ENCODE measurements around the gene RNF214.

The RNF214 gene

DNA sequence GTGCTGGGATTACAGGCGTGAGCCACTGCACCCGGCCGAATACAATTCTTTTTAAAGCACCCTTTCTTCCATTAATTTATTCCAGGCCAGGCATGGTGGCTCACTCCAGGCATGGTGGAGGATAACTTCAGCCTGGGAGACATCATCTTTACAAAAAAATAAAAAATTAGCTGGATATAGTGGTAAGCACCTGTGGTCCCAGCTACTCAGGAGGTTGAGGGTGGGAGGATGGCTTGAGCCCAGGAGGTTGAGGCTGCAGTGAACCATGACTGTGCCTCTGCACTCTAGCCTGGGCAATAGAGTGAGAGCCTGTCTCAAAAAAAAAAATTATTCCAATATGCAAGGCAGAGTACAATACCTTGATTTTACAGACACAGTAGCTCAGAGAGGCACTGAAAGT is 21.9 kb upstream of the RNF214 start:
- TF ChIP-seq, protein P1, sequence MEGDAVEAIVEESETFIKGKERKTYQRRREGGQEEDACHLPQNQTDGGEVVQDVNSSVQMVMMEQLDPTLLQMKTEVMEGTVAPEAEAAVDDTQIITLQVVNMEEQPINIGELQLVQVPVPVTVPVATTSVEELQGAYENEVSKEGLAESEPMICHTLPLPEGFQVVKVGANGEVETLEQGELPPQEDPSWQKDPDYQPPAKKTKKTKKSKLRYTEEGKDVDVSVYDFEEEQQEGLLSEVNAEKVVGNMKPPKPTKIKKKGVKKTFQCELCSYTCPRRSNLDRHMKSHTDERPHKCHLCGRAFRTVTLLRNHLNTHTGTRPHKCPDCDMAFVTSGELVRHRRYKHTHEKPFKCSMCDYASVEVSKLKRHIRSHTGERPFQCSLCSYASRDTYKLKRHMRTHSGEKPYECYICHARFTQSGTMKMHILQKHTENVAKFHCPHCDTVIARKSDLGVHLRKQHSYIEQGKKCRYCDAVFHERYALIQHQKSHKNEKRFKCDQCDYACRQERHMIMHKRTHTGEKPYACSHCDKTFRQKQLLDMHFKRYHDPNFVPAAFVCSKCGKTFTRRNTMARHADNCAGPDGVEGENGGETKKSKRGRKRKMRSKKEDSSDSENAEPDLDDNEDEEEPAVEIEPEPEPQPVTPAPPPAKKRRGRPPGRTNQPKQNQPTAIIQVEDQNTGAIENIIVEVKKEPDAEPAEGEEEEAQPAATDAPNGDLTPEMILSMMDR (conservative IDR thresholded peaks at IDR 0.05; ENCODE audit: low read depth, low read length): no peak
- no peak for DNase-seq (ENCODE audit: low read depth)
- no peak overlapping the region for H3K4me3 ChIP-seq (ENCODE audit: low read length)

DNA sequence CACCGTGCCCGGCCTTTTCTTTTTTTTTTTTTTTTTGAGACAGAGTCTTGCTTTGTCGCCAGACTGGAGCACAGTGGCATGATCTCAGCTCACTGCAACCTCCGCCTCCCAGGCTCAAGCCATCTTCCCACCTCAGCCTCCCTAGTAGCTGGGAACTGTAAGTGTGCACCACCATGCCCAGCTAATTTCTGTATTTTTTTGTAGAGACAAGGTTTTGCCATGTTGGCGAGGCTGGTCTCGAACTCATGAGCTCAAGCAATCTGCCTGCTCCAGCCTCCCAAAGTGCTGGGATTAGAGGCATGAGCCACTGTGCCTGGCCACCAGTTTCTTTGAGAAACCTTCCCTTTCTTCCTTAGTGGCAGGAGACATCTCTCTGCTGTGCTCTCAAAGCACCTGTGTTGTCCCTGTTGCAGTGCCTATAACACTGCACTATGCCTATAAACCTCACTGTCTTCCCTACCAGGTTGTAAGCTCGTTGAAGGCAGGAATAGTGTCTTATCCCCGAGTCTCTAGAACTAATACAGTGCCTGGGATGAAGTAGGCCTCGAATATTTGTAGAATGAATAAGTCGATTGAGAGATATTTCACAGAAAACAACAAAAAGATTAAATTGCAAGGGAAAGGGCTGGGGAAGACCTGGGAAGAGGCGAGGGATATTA is 19.6 kb upstream of the RNF214 start:
- no peak for DNase-seq (ENCODE audit: low read depth)
- H3K4me3 ChIP-seq (ENCODE audit: low read length): no peak overlapping the region
- TF ChIP-seq, protein P1 (conservative IDR thresholded peaks at IDR 0.05; ENCODE audit: low read depth, low read length): no peak

DNA sequence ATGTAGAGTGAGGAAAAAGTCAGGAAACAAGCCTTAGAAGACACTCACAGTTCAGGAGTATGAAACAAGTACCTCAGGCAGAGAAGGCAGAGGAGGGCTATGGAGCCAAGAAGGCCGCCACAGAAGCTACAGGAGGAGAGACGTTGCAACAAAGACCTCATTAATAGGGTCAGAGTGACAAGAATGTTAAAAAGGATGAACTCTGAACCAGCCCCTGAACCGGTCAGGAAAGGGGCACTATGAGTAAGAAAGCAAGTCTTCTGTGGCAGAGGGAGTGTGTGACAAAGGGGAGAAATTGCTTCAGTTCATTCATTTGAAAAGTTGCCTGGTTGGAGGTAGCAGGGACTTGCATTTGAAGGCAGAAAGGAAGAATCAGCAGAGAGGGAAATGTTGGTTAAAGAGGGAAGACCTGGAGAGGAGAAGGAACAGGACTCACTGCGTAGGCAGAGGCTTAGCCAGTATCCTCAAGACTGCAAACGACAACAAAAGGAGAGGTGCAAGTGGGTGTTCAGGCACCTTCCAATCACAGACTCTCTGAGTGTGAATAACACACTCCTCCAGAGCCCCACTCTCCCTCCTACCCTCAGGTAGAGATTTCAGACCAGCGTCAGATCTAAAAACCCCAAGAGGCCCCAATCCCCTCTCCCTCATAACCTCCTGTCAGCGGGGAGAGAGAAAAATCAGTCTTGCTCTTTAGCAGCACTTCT is 17.9 kb upstream of the RNF214 start:
- H3K4me3 ChIP-seq (ENCODE audit: low read length): no peak overlapping the region
- no peak for DNase-seq (ENCODE audit: low read depth)
- TF ChIP-seq, protein P1 (conservative IDR thresholded peaks at IDR 0.05; ENCODE audit: low read depth, low read length): no peak

DNA sequence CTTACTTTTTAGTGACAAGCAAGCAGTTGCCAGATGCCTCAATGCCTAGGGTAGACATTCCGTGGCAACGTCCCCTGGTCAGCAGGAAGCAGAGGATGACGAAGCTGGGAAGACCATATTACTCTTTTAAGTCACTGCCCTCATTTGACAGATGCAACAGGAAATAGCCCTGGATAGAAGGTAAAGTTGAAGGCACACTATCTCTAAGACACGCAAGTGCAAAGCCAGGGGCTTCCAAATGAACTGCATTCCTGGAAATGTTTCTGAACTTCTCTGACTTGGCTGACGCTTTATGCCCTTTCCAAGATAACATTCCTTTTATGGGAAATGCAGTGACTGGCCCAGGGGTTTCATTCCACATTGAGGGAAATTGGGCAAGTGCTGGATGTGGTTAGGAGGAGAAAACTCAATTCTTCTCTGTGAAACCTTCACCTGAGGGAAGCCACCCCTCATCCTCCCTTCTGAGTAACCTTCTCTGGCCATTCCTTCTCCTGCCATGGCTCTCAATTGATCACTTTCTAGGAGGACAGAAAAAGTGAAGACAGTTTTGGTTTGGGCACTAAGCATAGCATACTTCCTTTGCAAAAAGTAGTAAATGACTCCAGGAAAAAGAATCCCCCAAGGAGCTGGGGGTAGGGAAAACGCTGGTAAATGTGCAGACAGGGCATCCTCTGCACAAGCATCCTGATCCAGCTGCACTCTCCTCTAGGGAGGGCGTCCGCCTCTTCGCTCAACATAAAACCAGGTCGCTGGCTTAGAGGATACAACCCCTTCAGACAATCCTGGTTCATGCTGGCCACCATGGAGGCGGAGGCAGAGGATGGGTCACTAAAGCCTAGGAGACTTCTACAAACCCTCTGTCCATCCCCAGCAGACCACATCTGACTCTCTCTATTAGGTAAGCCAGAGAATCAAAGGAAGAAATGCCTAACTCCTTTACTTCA is 15.1 kb upstream of the RNF214 start:
- TF ChIP-seq, protein P1 (conservative IDR thresholded peaks at IDR 0.05; ENCODE audit: low read depth, low read length): no peak
- no peak for DNase-seq (ENCODE audit: low read depth)
- no peak overlapping the region for H3K4me3 ChIP-seq (ENCODE audit: low read length)

DNA sequence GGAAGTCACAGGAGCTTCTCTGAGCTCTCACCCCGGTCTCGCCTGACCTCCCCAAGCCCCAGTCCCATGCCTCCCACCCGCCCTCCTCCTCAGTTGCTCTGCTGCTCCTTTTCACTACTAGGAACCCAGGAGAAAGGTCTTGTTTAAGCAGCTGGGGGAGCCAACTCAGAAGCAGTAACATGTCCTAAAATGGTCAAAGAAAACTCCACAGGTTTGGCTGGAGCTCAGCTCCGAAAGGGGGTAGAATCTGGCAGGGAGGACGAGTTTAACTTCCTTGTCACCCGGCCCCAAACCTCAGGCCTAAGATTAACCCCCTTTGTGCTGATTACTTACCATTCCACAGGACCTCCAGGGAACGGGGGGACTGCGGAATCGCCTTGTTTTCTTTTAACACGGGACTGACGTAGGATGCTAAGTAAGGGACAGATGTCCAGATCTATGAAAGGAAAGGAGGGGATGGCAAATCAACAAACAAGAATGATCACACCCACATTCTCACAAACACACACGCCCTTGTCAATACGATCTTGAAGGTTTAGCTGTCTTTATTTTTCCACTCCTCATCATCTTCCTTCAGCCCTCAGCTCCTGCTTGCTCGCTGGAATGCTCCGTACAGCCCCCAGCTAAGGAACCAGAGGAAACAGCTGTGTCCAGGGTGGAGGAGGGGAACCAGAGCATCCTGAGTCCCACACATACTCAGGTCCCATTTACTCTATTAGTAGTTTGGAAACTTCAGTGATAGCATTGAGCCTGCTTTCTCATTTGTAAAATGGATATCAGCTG is 14.1 kb upstream of the RNF214 start:
- TF ChIP-seq, protein P1 (conservative IDR thresholded peaks at IDR 0.05; ENCODE audit: low read depth, low read length): no peak
- H3K4me3 ChIP-seq (ENCODE audit: low read length): no peak overlapping the region
- no peak for DNase-seq (ENCODE audit: low read depth)

DNA sequence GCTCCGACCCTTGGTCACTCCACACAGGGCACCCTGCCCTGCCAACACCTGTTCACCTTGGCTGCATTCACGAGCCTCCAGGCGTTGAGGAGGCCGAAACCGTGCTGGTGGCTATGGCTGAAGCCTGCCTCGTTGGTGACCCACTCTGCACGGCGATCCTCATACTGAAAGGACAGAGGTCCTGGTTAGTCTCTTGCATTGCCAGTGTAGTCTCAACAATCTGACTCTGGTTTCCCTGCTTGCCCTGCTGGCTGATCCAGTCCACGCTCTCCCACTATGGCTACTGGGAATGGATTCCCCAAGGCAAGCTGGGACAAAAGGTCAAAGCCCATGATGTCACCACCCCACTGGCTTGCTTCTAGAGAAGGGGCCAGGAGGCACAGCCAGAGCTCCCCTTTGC is 13.5 kb upstream of the RNF214 start:
- TF ChIP-seq, protein P1 (conservative IDR thresholded peaks at IDR 0.05; ENCODE audit: low read depth, low read length): no peak
- H3K4me3 ChIP-seq (ENCODE audit: low read length): no peak overlapping the region
- no peak for DNase-seq (ENCODE audit: low read depth)
